ENCODE data around the gene IL17F.

Gene IL17F

DNA sequence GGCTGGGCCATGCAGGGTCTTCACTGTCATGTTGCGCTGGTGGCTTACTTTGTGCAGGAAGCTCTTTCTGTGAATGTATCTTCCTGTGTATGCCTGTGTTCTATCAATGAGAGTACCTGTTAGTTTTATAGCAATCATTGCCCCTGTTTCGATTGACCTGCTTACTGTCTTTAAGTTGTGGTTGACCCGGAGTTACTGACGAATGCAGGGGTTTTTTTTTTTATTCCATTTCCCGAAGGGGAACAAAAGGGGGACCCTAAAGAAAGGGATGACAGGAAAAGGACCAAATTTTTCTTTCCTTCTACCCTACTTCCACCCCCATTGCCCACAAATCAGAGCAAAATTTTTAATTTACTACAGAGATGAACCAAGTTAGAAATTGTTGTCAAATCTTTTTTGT, at the start of gene IL17F:
TSS of gene IL17F (minus strand) at position 101 of the 400 bp plus-strand sequence. CDS start at position 30, 71 bp downstream.
- DNase-seq, result no peak

- peak; percentile 34 for DNase-seq
Measured at GRCh38 chr6:52293067-52293466, 48.8 kb upstream of the IL17F start.

DNA sequence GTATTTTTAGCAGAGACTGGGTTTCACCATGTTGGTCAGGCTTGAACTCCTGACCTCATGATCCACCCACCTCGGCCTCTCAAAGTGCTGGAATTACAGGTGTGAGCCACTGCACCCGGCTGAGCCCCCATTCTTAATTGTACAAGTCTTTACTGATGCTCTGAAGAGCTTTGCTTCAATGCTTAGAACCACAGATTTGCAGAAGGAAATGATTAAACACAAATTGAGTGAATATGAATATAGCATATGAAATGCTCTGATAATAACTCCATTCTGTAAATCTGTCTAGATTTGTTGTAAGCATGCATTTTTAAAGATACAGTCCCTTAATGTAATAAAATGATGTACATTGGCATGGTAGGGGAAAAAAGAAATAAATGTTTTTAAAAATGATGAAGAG, 44.5 kb upstream of the IL17F start:
- DNase-seq, result no peak

DNA sequence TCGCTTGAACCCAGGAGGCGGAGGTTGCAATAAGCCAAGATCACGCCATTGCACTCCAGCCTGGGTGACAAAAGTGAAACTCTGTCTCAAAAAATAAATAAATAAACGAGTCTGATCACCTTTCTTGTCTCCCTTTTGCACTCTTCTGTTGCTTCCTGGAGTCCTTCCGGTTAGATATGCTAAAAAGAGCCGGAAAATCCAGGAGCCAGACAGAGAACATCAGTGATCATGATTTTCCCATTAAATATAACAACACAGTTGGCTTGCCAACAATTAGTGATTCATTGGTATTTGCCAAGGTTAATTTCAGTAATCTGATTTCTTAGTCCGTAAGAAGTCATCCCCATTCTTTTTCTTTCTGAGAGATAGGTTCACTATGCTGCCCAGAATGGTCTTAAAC, 43.9 kb upstream of the IL17F start:
- DNase-seq, result no peak

DNA sequence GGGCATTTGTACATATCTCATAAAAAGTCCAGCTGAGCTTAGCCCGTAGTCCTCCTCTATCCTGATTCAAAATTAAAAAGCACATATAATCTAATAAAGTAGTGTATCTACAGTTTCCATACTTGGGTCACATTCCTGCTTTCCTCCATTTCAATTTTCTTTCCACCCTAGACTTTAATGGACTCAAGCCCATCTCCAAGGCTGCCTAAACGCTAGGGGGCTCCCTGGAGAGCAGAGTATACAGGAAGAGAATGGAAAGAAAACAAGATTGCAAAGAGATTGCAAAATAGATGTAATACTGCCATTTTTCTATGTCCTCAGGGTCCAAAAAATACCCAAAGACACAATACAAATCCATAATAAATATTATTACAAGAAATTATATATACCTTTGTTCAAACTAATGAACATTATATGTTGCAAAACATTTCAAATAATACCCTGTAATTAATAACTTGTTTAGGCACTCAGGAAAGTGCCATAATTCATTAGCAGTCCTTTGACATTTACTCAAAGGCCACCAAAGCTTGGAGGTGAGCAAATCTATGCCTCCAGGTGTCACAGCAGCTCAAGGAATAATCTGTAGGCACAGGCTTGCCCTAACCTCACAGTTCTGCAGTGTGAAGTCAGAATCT, 42.6 kb upstream of the IL17F start:
- DNase-seq, result peak; percentile 90

- peak; percentile 39 for DNase-seq
Measured at GRCh38 chr6:52285177-52286068, 41.1 kb upstream of the IL17F start.

- peak; percentile 100 for DNase-seq
Measured at GRCh38 chr6:52284460-52285176, 40.3 kb upstream of the IL17F start, which contains the start of gene MCM3. TSS of gene MCM3 (minus strand) at chr6:52284742. CDS start at chr6:52284674, 68 bp downstream.

GRCh38 chr6:52284131-52284459, 39.8 kb upstream of the IL17F start:
- peak; percentile 78 for DNase-seq

- no peak for DNase-seq
Measured at GRCh38 chr6:52283111-52283510, 38.8 kb upstream of the IL17F start.

DNA sequence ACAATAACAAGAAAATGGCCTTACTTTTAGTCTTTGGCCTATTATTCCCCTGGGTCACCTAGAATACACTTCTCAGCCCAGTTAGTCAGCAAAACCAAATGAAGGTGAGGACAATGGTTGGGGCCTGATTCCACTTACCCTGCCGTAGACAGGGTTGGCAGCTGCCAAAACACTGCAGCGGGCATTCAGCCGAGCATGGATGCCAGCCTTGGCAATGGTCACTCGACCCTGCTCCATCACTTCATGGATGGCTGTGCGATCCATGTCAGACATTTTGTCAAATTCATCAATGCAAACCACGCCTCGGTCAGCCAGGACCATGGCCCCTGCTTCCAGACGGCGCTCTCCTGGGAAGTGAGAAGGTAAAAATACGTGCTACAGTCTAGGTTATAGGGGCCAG, 31.8 kb upstream of the IL17F start:
- no peak for DNase-seq

DNA sequence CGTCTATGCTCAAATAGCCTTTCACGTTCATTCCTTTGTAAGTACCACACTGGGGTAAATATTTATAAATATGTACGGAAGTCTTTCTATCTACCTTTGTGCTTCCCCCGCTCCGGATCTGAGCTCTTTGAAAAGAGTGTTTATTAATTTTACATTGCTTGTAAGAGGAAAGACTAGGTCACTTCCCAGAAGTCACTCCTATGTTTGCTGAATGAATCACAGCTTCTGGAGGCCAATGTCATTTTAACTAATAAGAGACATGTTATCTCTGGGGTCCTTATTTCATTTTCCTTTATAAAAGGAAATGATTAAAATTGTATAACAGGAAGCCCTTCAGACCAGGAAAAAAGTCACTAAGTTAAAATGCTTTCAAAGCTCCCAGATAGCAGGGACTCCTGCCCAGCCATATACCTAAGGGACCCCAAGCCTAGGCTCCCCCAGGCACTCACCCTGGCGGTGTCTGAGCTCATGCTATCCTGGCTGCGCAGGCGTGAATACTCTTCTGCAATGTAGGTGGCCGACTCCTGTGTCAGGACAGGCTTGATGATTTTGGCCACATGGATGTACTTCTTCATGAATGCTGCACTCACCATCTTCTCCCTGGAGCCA, 27.7 kb upstream of the IL17F start:
- DNase-seq, result peak; percentile 52

GRCh38 chr6:52263709-52264540, 19.6 kb upstream of the IL17F start:
- DNase-seq, result peak; percentile 73

DNA sequence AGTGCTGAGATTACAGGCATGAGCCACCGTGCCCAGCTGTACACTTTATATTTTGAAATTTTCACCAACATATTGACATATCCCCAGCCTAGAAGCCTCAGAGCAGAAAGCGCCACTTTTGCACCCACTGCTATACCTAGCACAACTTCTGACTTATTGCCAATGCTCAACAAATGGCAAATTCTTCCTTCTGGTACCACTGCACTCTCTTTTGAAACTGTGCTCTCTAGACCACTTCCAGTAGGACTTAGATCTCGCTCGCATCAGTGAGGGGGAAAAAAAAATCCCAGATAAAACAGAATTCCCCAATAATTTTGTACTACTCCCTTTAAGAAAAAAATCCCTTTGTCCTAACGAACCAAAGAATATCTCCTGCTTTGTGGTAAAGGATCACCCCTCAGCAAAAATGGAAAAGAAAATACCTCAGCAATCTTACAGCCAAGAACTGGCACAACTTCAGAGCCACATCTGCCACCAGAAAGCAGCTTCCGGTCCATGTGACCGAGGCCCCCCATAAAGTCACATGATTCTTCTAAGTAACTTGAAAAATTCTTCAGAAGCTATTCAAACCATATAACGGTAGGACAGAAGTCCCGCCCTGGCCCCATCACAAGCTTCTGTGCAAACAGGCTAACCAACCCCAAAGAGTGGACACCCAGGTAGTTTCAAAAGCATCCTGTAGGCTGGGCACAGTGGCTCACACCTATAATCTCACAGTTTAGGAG, 18.5 kb upstream of the IL17F start:
- DNase-seq, result no peak

DNA sequence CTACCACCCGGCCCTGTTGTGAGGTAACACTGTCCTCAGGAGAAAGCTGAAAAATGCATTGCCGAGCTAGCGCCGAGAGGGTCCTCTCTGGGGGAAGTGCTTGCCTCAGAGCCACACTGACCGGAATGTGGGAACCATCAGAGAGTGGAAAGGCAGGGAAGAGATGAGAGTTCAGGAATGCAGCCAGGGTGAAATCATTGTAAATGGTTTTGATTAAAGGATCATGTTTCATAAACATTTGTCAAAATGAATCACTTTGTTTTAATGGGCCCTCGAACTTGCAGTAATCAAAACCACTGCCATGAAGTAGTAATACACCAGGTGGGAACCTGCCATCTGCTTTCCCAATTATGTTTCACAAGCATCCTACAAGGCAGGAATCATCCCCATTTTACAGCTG, 16.9 kb upstream of the IL17F start:
- peak; percentile 18 for DNase-seq

DNA sequence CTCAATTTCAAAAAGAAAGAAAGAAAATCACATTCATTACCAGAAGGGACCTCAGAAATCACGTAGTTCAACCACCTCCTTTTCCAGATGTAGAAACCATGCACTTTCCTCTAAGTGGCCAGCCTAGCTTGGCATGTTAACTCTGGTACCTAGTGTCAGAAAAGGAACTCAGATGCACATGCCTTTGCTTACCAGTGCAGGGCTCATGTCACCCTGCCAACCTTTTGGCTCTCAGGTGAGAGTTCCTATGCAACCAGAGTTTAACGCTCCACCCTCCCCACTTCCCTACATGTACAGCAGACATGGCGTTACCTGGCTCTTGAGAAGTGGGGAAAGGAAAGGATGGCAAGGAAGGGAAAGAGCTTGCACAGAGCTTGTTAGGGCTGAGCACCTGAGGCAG, 16.3 kb upstream of the IL17F start:
- DNase-seq, result no peak

- DNase-seq, result no peak
Measured at GRCh38 chr6:52255434-52255833, 11.1 kb upstream of the IL17F start.

DNA sequence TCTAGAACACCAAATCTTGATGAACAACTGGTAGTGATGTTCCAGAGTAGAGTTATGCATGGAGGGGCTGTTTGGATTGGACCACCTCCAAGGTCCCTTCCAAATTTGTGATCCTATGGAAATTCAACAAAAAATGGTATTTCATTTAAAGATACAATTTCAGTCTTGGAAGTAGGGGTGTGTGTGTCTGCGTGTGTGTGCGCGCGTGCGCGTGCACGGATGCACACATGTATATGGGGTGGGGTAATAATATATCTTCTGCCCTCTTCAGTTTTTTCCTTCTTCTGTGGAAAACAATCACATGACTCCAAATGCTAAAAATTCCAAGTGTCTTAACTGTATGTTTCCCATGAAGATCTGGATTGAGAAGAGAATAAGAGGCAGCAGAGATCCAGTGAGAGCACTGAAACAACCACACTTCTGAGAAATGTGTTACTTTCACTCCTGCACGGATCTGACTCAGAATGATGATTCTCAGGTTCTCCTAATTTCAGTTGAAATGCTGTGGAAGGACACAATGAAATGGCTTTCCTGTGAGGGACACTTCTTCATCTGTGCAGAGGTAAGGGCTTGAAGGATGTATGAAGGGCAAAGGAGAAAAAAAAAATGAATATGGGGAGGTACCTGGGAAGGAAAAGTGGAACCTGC, 10.6 kb upstream of the IL17F start:
- no peak for DNase-seq

GRCh38 chr6:52253494-52253893, 9.2 kb upstream of the IL17F start:
- no peak for DNase-seq

DNA sequence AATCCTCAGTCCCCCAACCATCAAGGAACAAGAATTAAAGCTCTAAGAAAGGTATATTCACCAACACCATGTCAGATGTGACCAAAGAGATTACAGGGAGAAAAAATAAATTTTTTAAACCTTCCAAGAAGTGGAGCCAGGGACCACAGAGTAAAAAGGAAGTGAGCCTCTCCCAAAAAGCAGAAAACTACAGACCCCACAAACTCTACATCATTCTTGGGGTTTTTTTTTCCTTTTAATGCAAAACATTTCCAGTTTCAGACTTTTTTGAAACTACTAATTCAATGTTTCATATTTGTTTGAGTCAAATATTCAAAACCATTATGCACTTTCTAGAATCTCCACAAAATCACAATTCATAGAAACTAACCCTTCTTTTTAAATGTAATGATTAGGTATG, 6.8 kb upstream of the IL17F start:
- no peak for DNase-seq

- no peak for DNase-seq
Measured at GRCh38 chr6:52249078-52249477, 4.8 kb upstream of the IL17F start.

- DNase-seq, result no peak
Measured at GRCh38 chr6:52245425-52245824, 1.1 kb upstream of the IL17F start.
